Dermis microvascular lymphatic vessel endothelial cell (primary cell): Measurements from ENCODE around the gene TMX3. TPM values are rescaled to one million over a fixed set of nuclear protein-coding genes. Genes with fewer than 3 reads are reported as not detected.

Source experiments
- DNase-seq, 2 donors: peaks; one replicate each; pipeline versions ENCODE4 v3.0.0 to v3.0.0-alpha.2; 2010; ENCODE audit warnings: low read depth in 2 of 2
- total RNA-seq: library from RNA; depleted of rRNA; stranded (reverse); fragments of >200 nt; gene quantifications from 2 replicates; pipeline ENCODE4 v1.2.1, GENCODE V29; 2014

The TMX3 gene
- total RNA-seq = 59.6 and 63.3 TPM in 2 replicates

- DNase-seq = peak; percentile 64 to 92
Observed at GRCh38 chr18:68714712-68715496, at the start of gene TMX3. Gene TMX3 (minus strand): TSS chr18:68715108. CDS start chr18:68714981, 127 bp downstream.

DNA sequence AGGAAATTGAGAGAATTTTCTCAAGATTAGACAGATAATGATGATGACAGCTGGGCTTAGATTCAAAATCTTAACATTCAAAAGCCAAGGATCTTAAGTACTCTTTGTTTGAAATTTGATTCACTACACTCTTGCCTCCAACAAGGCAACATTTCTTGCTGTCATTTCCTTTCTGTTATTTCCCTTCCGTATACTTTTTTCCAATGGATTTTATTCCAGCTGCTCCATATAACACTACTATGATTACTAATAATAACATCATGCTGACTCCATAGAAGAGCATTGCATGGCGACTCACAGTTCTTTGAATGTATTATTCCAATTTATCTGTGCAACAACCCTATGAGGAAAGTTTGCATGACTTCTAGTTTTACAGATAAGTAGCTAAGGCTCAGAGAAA is 49.1 kb upstream of the TMX3 start:
- DNase-seq = no peak

DNA sequence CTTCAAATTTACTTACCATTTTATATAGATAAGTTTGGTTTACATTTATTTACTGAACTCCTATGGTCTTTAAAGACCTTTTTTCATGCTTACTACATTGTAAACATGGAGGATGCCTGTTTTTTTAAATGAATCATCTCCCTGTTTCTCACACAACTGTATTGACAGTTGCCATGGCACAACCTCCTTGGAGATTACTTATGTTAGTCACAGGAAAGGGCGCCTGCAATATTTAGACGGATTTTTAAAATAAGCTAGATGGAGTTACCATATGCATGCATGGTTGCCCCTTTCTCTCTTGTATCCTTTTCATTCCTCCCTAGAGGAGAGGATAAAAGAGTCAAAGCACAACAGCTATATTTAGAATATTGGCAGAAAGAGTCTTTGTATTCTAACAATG is 48.2 kb upstream of the TMX3 start:
- peak in 1 of 2 donors; percentile 9 for DNase-seq

DNA sequence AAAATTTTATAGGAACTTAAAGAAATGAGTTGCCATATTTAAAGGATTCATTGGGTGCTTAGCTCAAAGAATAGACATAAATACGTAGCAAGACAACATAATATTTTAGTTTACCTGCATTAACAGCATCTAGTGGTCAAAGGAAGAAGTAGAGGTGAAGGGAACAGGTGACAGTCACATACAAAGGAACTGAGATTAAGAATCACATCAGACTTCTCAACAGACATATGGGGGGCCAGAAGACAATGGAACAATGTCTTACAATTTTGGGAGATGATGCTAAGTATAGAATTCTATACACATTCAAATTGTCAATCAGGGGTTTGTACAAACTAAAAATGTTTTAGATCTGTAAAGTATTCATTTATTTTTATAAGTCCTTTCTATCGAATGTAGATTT is 44.4 kb upstream of the TMX3 start:
- no peak for DNase-seq

GRCh38 chr18:68757126-68757525 is 42.2 kb upstream of the TMX3 start:
- DNase-seq = no peak

DNA sequence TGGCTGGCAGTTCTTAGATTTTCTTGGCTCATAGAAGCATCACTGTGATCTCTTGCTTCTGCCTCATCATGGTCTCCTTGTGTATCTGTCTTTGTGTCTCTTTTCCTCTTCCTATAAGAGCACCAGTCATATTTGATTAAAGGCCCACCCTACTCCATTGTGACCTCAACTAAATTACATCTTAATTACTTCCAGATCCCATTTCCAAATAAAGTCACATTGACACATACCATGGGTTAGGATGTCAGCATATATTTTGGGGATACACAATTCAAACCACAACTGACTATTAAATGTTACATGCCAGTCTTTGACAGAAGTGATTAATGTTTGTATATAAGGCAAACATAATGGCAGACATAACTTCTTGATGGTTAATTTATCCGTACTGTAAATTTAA is 27.3 kb upstream of the TMX3 start:
- DNase-seq = no peak

DNA sequence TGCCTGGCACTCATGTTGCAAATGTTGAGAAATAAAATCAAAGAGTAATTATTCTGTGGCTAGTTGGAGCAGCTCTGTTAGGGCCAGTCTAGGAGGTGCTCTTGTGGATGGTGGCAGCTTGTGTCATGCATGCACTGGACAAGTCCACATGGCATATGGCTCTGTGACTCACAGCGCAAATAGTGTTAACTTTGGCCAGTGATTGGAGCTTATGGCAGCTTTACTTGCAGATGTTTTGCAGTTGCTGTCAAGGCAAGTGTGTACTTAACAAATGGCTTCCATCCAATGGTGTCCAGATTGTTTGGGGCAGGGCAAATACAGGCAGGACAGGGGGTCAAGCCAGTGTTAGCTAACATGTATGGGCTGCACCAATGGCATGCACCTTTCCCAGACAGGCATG is 26.1 kb upstream of the TMX3 start:
- no peak for DNase-seq

DNA sequence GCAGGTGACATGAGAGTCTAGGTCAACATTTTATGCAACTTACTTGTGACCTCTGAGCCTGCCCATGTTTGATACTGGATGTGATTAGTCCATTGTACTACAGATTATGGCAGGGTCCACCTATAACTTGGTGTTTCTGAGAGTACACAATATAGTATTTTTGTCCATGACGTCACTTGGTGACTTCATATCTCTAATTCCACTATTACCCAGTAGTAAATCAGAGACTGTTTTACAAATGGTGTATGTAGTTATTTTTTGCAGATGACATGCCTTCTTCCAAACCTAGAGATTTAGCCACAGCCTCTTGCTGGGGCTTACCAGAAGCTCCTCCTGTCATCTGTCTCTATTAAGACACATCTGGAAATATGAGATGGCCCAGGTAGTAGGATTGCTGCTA is 24.6 kb upstream of the TMX3 start:
- no peak for DNase-seq

DNA sequence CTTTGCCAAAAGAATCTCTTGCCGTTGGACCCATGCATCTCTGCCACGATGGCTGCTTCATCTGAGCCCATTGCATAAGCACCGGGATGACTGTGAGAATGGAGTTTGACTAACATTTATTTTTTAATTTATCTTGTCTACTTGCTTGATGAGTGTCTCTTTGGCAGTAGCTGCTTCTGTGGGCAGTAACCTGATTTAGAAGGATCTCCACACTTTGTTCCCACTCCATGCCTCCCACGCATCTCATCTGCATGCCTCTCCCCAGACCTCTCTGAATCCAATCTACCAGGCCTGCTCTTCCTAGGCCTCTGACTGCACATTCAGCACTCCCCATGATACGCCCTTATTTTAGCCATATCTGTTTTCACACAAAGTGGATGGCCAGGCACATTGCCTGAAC is 23.7 kb upstream of the TMX3 start:
- no peak for DNase-seq

DNA sequence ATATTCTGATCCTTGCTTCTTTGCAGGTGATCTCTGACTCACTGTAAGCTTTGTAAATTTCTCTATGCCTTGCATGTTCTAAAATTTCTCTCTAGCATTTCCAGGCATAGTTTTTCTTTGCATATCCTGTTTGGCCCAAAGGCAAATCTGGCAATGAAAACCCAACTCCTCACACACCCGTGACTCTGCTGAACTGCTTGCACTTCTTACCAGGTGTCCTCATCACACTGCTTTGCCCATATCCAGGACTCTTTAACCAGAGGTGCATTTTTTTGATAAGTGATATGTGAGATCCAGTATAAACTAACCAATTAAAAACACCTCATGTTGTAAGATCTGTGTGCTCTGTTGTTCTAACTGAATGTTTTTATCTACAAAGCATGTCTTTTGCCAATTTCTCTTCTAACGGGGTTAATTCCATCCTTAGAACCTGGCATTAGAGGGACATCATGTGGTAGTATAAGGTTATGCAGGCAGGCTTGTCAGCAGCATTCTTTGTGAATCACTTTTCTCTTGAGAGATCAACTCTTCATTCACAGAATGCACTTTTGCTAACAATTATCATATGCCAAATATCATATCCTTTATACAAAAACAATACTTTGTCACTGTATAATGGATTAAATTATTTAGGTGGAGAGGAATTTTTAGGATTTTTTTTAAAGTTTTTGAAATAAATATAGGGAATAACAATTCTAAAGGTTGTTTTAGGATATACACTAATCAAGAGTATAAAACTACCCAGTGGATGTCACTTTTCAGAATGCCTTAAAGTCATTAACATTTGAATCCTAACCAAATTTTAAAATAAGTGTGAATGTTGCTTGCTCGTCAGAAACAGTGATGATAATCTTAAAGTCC is 20.8 kb upstream of the TMX3 start:
- peak; percentile 43 to 56 for DNase-seq

- DNase-seq = no peak
Observed at GRCh38 chr18:68734308-68734707, 19.4 kb upstream of the TMX3 start.

GRCh38 chr18:68733707-68734106 is 18.8 kb upstream of the TMX3 start:
- DNase-seq = no peak

DNA sequence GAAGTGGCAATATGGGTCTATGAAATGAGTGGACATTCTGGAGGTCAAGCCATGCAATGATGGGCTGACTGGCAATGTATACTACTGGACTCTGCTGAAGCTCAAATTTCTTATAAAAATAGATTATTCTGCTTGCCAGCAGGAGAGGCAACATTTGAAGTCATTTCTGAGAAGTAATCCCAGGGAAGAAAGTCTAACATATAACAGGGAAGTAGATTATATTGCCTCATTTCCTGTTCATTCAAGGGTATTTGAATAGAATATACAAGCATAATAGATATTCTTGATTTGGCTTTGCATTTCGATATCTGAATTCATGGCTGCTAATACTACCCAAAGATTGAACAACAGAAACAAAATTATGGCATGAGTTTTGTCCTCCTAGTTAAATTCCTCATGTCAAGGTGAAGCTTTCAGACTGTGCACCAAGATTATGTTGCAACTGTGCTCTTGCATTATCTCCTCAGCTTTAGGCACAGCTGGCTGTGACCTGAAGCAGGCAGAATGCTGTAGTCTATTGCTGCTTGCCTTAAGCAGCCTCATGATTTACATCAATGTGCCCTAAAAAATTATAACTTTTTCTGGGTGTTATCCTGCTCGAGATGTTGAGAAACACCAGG is 13.3 kb upstream of the TMX3 start:
- DNase-seq = no peak

- no peak for DNase-seq
Observed at GRCh38 chr18:68727506-68727905, 12.6 kb upstream of the TMX3 start.

DNA sequence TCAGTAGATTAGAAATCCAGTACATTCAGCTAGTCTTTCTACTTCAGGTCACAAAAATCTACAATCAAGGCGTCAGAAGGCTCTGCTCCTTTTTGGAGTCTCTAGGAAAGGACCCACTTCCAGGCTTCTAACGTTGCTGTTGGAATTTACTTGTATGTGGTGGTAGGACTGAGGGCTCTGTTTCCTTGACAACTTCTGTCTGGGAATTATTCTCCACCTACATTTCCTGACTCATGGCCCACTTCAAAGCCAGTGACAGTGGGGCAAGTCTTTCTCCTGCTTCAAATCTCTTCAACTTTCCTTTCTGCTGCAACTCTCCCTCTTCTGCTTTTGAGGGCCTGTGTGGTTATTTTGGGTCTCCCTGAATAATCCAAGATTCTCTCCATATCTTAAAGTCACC is 10.4 kb upstream of the TMX3 start:
- no peak for DNase-seq

DNA sequence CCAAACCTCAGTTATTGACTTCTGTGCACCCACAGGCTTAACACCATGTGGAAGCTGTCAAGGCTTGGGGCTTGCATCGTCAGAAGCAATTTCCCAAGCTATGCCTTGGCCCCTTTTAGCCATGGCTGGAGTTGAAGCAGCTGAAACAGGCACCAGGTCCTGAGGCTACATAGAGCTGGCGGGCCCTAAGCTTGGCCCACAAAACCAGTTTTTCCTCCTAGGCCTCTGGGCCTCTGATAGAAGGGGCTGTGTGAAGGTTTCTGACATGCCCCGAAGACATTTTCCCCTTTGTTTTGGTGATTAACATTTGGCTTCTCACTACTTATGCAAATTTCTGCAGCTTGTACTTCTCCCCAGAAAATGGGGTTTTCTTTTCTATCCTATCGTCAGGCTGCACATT is 9.1 kb upstream of the TMX3 start:
- no peak for DNase-seq

GRCh38 chr18:68723539-68723938 is 8.6 kb upstream of the TMX3 start:
- DNase-seq = no peak

- no peak for DNase-seq
Observed at GRCh38 chr18:68722821-68723220, 7.9 kb upstream of the TMX3 start.

- no peak for DNase-seq
Observed at GRCh38 chr18:68721681-68722583, 7.0 kb upstream of the TMX3 start.

- peak in 1 of 2 donors; percentile 48 for DNase-seq
Observed at GRCh38 chr18:68714366-68714711, 569 bp downstream of the TMX3 start.

DNA sequence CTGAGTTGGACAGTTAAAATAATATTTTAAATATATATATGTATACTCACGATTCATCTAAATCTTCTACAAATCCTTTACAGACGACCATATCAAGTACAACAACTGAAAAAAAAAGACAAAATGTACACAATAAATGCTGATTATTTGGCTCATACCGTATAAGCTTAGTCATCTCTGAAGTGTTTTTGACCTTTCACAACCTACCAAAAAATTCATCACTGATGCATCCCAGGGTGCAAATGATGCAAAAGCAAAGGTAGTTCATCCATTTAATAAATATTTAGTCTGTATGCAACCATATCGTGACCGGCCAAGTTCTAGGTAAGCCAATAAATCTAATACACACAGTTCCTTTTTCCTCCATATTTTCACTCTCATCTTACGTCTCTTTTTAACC is 1.1 kb downstream of the TMX3 start:
- no peak for DNase-seq
